ENCODE measurements around the gene RNASEH2B.

GRCh38 chr13:50951366-50951765, 41.8 kb downstream of the RNASEH2B start:
- TF ChIP-seq TAF1 (IDR thresholded peaks at IDR 0.05; ENCODE audit: low read depth, low read length) (no peak), CTCF (IDR thresholded peaks at IDR 0.05; ENCODE audit: control extremely low read depth in 1 of 3, insufficient read depth in 1 of 3, low read depth in 1 of 3, low read length in 3 of 3) (no peak), YY1 (IDR thresholded peaks at IDR 0.05; ENCODE audit: low read depth, low read length) (no peak), EZH2 (IDR thresholded peaks at IDR 0.05; ENCODE audit: low read depth, low read length, severe bottlenecking) (no peak), HDAC6 (IDR thresholded peaks at IDR 0.05; ENCODE audit: low read depth, low read length) (no peak), ATF3 (IDR thresholded peaks at IDR 0.05; ENCODE audit: insufficient read depth, low read depth, low read length) (no peak), RAD21 (IDR thresholded peaks at IDR 0.05 in 1 of 2, conservative IDR thresholded peaks at IDR 0.05 in 1 of 2; ENCODE audit: low read depth in 2 of 2, low read length in 2 of 2) (no peak), EP300 (IDR thresholded peaks at IDR 0.05; ENCODE audit: borderline replicate concordance in 1 of 2, low read depth in 2 of 2, low read length in 2 of 2) (no peak)

Measured in H1 (cell line).